ENCODE results near the gene CREM. TPM values are rescaled to one million over a fixed set of nuclear protein-coding genes. Genes with fewer than 3 reads are reported as not detected.
A peak's percentile ranks its signal among the peaks of the same experiment; 100 is the strongest.

Gene CREM
- total RNA-seq, 1 experiment from 2014 or later: 20.0 TPM

- Histone ChIP-seq H4K8ac (replicated peaks; ENCODE audit: insufficient read length, low read depth, low read length) (no peak overlapping the region), H3K9ac (ENCODE audit: extremely low read depth, insufficient read length, low read length) (no peak overlapping the region), H3K27ac (ENCODE audit: insufficient read length, low read depth, low read length) (peak overlapping the region; percentile 45), H3K79me1 (ENCODE audit: insufficient read depth, low read depth, low read length, poor library complexity, severe bottlenecking) (no peaks in the 10 kb centered on the region), H2BK5ac (ENCODE audit: insufficient read length, low read length) (no peak overlapping the region), H3K9me3 (ENCODE audit: control insufficient read depth, low read depth, low read length) (peaks cover 4% of the 10 kb centered on the region), H2BK120ac (ENCODE audit: low read depth, low read length, poor library complexity, severe bottlenecking) (no peak overlapping the region), H4K5ac (ENCODE audit: insufficient read length, low read depth, low read length) (no peak overlapping the region), H3K56ac (ENCODE audit: insufficient read length, low read depth, low read length) (no peak overlapping the region), H3K27me3 (ENCODE audit: insufficient read depth, low read length) (no peaks in the 10 kb centered on the region), H3K4ac (ENCODE audit: low read depth, low read length) (no peak overlapping the region), H3K4me1 (ENCODE audit: insufficient read depth, low read length) (peaks cover 2% of the 10 kb centered on the region; the same call in 1 of the 2 replicates), H2AK5ac (ENCODE audit: insufficient read length, low read length) (no peak overlapping the region), H2AFZ (ENCODE audit: low read length) (no peak overlapping the region), H3K23ac (ENCODE audit: insufficient read length, low read depth, low read length) (no peak overlapping the region), H4K20me1 (ENCODE audit: control insufficient read depth, insufficient read depth, insufficient read length) (no peaks in the 10 kb centered on the region), H3K4me2 (ENCODE audit: insufficient read depth, insufficient read length, low read length) (peak overlapping the region; percentile 92), H2BK20ac (ENCODE audit: low read depth, low read length, poor library complexity, severe bottlenecking) (no peak overlapping the region), H3K23me2 (ENCODE audit: insufficient read length, low read depth, low read length, poor library complexity, severe bottlenecking) (peaks cover 3% of the 10 kb centered on the region), H3T11ph (ENCODE audit: low read length) (no peak overlapping the region), H2BK15ac (ENCODE audit: low read depth, low read length) (no peak overlapping the region), H3K14ac (ENCODE audit: insufficient read depth, low read length) (no peak overlapping the region), H2BK12ac (ENCODE audit: insufficient read length, low read depth, low read length) (no peak overlapping the region), H4K91ac (ENCODE audit: insufficient read length, low read depth, low read length) (no peak overlapping the region), H3K79me2 (ENCODE audit: insufficient read depth, low read length) (no peaks in the 10 kb centered on the region; the same call in 1 of the 2 replicates), H3K18ac (ENCODE audit: insufficient read length, low read depth, low read length) (no peak overlapping the region)
- H3K27me3 Mint-ChIP-seq (ENCODE audit: low read depth): no peaks in the 10 kb centered on the region
- peak overlapping the region in 1 of 2 experiments; percentile 85; a peak in 1 of 5 replicates for H3K4me3 Mint-ChIP-seq
- H3K9me3 Mint-ChIP-seq: peaks cover 3% of the 10 kb centered on the region in 2 experiments; a peak in 3 of 5 replicates
- peak overlapping the region in 1 of 3 experiments; percentile 98; a peak in 2 of 7 replicates for H3K27ac Mint-ChIP-seq
- WGBS (ENCODE audit: extremely low coverage, insufficient read length, low lambda C conversion rate): no CpG with 5 or more reads among the region's 1 CpG
- no peak for DNase-seq
- H3K4me1 Mint-ChIP-seq: peaks cover 18 to 24% of the 10 kb centered on the region in 2 experiments
- peaks cover 10 to 27% (median 10%) of the 10 kb centered on the region in 3 experiments for H3K36me3 Mint-ChIP-seq (ENCODE audit: insufficient read depth in 1 of 3, low read depth in 3 of 3)
- TF ChIP-seq, protein P1, sequence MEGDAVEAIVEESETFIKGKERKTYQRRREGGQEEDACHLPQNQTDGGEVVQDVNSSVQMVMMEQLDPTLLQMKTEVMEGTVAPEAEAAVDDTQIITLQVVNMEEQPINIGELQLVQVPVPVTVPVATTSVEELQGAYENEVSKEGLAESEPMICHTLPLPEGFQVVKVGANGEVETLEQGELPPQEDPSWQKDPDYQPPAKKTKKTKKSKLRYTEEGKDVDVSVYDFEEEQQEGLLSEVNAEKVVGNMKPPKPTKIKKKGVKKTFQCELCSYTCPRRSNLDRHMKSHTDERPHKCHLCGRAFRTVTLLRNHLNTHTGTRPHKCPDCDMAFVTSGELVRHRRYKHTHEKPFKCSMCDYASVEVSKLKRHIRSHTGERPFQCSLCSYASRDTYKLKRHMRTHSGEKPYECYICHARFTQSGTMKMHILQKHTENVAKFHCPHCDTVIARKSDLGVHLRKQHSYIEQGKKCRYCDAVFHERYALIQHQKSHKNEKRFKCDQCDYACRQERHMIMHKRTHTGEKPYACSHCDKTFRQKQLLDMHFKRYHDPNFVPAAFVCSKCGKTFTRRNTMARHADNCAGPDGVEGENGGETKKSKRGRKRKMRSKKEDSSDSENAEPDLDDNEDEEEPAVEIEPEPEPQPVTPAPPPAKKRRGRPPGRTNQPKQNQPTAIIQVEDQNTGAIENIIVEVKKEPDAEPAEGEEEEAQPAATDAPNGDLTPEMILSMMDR (conservative IDR thresholded peaks at IDR 0.05): no peak
Measured at GRCh38 chr10:35194906-35195305, 68.3 kb downstream of the CREM start.
